ENCODE measurements around the gene RPTOR.

Gene RPTOR

DNA sequence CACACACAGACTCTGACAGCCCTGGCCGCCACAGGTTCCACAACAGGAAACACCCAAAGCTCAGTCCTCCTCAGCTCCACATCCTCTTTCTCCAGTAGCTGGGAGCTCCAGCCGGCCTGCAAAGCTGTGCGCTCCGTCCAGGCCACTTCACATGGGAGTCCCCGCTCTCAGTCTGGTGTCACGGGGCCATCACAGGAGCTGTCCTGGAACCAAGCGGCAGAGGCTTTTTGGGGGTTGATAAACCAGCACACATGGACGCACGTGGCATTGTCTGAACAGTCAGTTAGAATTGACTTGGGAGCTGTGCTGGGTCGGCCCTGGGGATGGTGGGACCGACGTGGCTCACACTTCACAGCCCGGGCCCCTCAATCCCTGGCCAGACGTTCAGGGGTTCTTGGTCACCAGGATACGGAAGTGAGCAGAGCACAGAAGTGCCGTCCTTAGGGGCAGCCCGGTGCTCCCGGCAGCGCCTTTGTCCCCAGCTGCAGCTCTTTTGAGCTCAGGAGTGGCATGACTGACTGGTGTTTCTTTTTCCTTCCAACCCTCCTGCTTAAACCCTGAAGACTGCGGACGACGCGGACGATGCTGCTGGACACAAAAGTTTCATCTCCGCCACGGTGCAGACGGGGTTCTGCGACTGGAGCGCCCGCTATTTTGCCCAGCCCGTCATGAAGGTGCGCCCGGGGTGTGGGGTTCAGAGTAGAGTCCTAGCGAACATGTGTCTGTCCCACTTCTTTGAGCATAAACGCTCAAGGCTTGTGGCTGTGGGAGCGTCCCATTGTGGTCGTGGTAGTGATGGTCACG lies 380.4 kb downstream of the RPTOR start:
- Histone ChIP-seq H3K36me3 (ENCODE audit: control insufficient read depth, insufficient read depth, low read length, severe bottlenecking) (peaks cover 67% of the 10 kb centered on the region), H3K4me1 (ENCODE audit: control insufficient read depth, insufficient read depth, low read length) (peaks cover 7% of the 10 kb centered on the region)

DNA sequence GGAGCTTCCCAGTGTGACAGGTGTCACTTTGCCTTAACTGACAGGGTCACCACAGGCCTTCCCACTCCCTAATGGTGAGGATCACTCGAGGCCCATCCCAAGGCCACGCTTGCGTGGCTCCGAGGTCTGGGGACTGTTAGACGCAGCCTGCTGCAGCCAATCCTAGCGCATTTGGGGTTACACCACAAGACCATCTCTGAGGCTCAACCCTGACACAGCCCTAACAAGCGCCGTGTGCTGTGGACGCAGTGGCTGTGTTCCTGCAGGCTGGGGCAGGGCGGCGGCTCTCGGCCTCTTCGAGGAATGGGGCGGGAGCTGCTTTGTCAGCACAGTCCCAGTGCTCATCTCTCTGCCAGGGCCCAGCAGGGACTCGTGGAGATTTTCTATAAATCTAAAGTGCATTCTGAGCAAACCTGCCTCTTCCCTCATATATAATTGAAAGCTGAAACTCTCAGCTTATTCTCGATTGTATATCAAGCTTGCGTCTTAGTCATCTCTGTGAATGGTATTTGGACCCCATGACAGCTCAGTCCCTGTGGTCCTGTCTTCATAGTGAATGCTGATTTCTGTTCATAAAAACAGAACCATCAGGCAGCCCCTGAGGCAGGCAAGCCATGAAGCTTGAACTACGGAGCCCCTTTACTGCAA lies 381.2 kb downstream of the RPTOR start:
- Histone ChIP-seq H3K9ac (ENCODE audit: low read length) (no peak overlapping the region), H3K36me3 (ENCODE audit: control insufficient read depth, insufficient read depth, low read length, severe bottlenecking) (peaks cover 70% of the 10 kb centered on the region), H3K9me3 (ENCODE audit: control insufficient read depth, low read length) (no peaks in the 10 kb centered on the region), H3K4me3 (ENCODE audit: low read length) (no peak overlapping the region), H3K27me3 (replicated peaks; ENCODE audit: control insufficient read depth, insufficient read depth, low read length) (no peaks in the 10 kb centered on the region), H3K4me1 (ENCODE audit: control insufficient read depth, insufficient read depth, low read length) (peaks cover 7% of the 10 kb centered on the region)
- DNase-seq (ENCODE audit: low read depth), result no peak

More for the DNA sequence above, 380.4 kb downstream of the RPTOR start:
- no peak for DNase-seq (ENCODE audit: low read depth)
- H3K9me3 ChIP-seq (ENCODE audit: control insufficient read depth, low read length), result no peaks in the 10 kb centered on the region
- H3K4me3 ChIP-seq (ENCODE audit: low read length), result no peak overlapping the region
- H3K9ac ChIP-seq (ENCODE audit: low read length), result no peak overlapping the region
- H3K27me3 ChIP-seq (replicated peaks; ENCODE audit: control insufficient read depth, insufficient read depth, low read length), result no peaks in the 10 kb centered on the region

- no peak for DNase-seq (ENCODE audit: low read depth)
- peaks cover 7% of the 10 kb centered on the region for H3K4me1 ChIP-seq (ENCODE audit: control insufficient read depth, insufficient read depth, low read length)
- no peak overlapping the region for H3K4me3 ChIP-seq (ENCODE audit: low read length)
- peaks cover 67% of the 10 kb centered on the region for H3K36me3 ChIP-seq (ENCODE audit: control insufficient read depth, insufficient read depth, low read length, severe bottlenecking)
- no peaks in the 10 kb centered on the region for H3K9me3 ChIP-seq (ENCODE audit: control insufficient read depth, low read length)
- no peak overlapping the region for H3K9ac ChIP-seq (ENCODE audit: low read length)
- no peaks in the 10 kb centered on the region for H3K27me3 ChIP-seq (replicated peaks; ENCODE audit: control insufficient read depth, insufficient read depth, low read length)
These were observed 382.1 kb downstream of the RPTOR start for GRCh38 chr17:80926591-80927250.

GRCh38 chr17:80927791-80928216 lies 383.2 kb downstream of the RPTOR start:
- peaks cover 66% of the 10 kb centered on the region for H3K36me3 ChIP-seq (ENCODE audit: control insufficient read depth, insufficient read depth, low read length, severe bottlenecking)
- no peak for DNase-seq (ENCODE audit: low read depth)

GRCh38 chr17:80929449-80929848 lies 384.8 kb downstream of the RPTOR start:
- no peak for DNase-seq (ENCODE audit: low read depth)
- Histone ChIP-seq H3K9me3 (ENCODE audit: control insufficient read depth, low read length) (no peaks in the 10 kb centered on the region), H3K4me3 (ENCODE audit: low read length) (no peak overlapping the region), H3K4me1 (ENCODE audit: control insufficient read depth, insufficient read depth, low read length) (peaks cover 7% of the 10 kb centered on the region), H3K36me3 (ENCODE audit: control insufficient read depth, insufficient read depth, low read length, severe bottlenecking) (peaks cover 51% of the 10 kb centered on the region), H3K9ac (ENCODE audit: low read length) (no peak overlapping the region), H3K27me3 (replicated peaks; ENCODE audit: control insufficient read depth, insufficient read depth, low read length) (no peaks in the 10 kb centered on the region)

More at GRCh38 chr17:80927791-80928216, 383.2 kb downstream of the RPTOR start:
- Histone ChIP-seq H3K9me3 (ENCODE audit: control insufficient read depth, low read length) (no peaks in the 10 kb centered on the region), H3K4me1 (ENCODE audit: control insufficient read depth, insufficient read depth, low read length) (peaks cover 7% of the 10 kb centered on the region), H3K27me3 (replicated peaks; ENCODE audit: control insufficient read depth, insufficient read depth, low read length) (no peaks in the 10 kb centered on the region), H3K9ac (ENCODE audit: low read length) (no peak overlapping the region), H3K4me3 (ENCODE audit: low read length) (no peak overlapping the region)

DNA sequence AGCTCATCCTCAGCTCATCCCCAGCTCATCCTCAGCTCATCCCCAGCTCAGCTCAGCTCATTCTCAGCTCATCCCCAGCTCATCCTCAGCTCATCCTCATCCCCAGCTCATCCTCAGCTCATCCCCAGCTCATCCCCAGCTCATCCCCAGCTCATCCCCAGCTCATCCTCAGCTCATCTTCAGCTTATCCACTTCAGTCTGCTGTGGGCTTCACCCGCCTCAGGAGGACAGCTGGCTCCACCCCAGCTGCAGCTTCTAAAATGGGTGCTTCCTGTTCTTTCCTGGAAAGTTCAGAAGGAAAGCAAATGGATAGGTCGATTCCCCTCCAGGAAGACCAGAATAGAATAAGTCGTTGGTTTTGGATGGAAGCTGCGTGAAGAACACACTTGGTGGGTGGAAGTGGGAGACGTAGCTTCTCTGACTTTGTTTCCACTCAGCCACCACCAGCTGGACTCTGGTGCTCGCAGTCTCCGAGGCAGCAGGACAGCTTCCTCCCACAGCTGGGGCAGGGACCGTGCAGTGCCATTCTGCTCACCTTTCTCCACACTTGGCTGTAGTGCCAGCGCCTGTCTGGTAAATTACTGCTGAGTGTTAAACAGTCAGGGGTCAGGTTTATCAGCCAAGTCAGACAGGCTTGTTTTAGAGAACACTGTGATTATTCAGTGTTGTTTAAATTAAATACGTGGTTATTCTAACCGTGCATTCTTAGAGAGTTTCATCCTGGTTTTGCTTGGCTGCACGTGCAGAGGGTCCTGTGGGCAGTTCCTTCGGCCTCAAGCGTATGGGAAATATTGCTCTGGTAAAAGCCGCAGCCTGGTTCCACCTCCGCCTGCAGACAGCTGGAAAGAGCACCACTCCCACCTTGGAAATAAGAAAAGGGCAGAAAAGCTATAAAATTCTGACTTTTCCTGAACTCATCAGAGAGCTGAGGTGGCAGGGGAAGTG lies 386.0 kb downstream of the RPTOR start:
- H3K4me3 ChIP-seq (ENCODE audit: low read length), result no peak overlapping the region
- no peak overlapping the region for H3K9ac ChIP-seq (ENCODE audit: low read length)
- DNase-seq (ENCODE audit: low read depth), result no peak
- H3K4me1 ChIP-seq (ENCODE audit: control insufficient read depth, insufficient read depth, low read length), result peaks cover 7% of the 10 kb centered on the region
- H3K27me3 ChIP-seq (replicated peaks; ENCODE audit: control insufficient read depth, insufficient read depth, low read length), result no peaks in the 10 kb centered on the region
- peaks cover 40% of the 10 kb centered on the region for H3K36me3 ChIP-seq (ENCODE audit: control insufficient read depth, insufficient read depth, low read length, severe bottlenecking)
- H3K9me3 ChIP-seq (ENCODE audit: control insufficient read depth, low read length), result no peaks in the 10 kb centered on the region

DNA sequence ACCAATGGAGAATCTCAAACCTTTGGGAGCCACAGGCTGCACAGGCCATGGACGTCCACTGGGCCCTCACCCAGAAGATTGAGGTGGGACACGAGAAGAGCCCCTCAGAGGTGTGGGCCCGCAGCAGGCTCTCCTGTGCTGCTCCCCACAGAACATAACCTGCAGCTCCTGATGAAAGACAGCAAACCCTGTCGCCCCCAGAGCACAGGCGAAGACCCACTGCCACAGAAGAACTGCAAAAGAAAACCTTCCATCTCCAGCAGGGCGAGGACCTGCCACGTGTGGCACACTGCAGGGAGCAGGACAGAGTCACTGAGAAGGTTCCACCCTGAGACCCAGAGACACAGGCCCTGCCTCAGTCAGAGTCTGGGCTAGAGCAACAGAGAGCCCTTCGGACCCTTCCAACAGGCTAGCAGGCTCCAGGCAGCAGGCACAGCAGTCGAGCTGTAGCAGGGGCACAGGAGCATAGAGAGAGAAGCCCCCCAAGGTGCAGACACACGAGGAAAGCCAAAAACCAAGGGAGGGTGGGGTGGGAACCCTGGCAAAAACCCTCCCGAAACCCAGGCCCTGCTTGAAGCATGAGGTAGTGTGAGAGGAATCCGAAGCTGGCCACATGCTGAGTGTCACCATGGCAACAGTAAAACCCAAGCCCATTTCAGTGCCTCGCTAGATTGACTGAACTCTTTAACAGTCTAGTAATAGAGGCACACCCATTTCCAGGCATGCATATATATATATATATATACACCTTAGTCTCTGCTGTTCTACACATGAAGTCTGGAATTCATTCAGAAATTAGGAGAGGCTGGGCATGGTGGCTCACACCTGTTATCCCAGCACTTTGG lies 387.0 kb downstream of the RPTOR start:
- Histone ChIP-seq H3K4me3 (ENCODE audit: low read length) (no peak overlapping the region), H3K36me3 (ENCODE audit: control insufficient read depth, insufficient read depth, low read length, severe bottlenecking) (peaks cover 31% of the 10 kb centered on the region), H3K27me3 (replicated peaks; ENCODE audit: control insufficient read depth, insufficient read depth, low read length) (no peaks in the 10 kb centered on the region), H3K9me3 (ENCODE audit: control insufficient read depth, low read length) (no peaks in the 10 kb centered on the region), H3K4me1 (ENCODE audit: control insufficient read depth, insufficient read depth, low read length) (peaks cover 7% of the 10 kb centered on the region), H3K9ac (ENCODE audit: low read length) (no peak overlapping the region)
- peak; percentile 87 for DNase-seq (ENCODE audit: low read depth)

DNA sequence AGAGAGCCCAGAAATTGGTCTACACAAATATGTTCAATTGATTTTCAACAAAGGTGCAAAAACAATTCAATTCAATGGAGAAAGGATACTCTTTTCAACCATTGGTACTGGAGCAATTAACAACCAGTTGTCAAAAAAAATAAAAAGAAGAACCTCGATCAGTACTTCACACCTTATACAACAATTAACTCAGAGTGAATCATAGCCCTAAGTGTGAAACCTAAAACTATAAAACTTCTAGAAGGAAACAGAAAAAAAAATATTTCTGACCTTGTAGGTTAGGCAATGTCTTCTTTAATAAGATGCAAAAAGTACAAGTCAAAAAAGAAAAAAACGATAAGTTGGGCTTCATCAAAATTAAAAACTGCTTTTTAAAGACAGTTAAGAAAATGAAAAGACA lies 390.9 kb downstream of the RPTOR start:
- Histone ChIP-seq H3K4me1 (ENCODE audit: control insufficient read depth, insufficient read depth, low read length) (no peaks in the 10 kb centered on the region), H3K9me3 (ENCODE audit: control insufficient read depth, low read length) (no peaks in the 10 kb centered on the region), H3K9ac (ENCODE audit: low read length) (no peak overlapping the region), H3K36me3 (ENCODE audit: control insufficient read depth, insufficient read depth, low read length, severe bottlenecking) (peaks cover 4% of the 10 kb centered on the region), H3K27me3 (replicated peaks; ENCODE audit: control insufficient read depth, insufficient read depth, low read length) (no peaks in the 10 kb centered on the region), H3K4me3 (ENCODE audit: low read length) (no peak overlapping the region)
- no peak for DNase-seq (ENCODE audit: low read depth)

DNA sequence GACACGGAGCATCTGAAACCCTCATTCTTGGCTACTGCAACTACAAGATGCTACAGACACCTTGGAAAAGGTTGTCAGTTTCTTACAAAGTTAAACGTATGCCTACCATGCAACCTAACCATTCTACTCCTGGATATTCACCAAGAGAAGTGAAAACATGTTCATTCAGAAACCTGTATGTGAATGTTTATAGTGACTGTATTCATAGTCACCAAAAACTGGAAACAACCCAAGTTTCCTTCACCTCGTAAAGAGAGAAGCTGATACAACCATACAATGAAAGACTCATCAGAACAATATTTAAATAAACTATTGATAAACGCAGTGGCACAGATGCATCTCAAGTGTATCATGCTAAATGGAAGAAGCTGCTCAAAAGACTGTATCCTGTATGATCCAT lies 391.6 kb downstream of the RPTOR start:
- no peak overlapping the region for H3K9ac ChIP-seq (ENCODE audit: low read length)
- DNase-seq (ENCODE audit: low read depth), result no peak
- no peaks in the 10 kb centered on the region for H3K4me1 ChIP-seq (ENCODE audit: control insufficient read depth, insufficient read depth, low read length)
- H3K27me3 ChIP-seq (replicated peaks; ENCODE audit: control insufficient read depth, insufficient read depth, low read length), result no peaks in the 10 kb centered on the region
- no peak overlapping the region for H3K4me3 ChIP-seq (ENCODE audit: low read length)
- H3K9me3 ChIP-seq (ENCODE audit: control insufficient read depth, low read length), result no peaks in the 10 kb centered on the region
- no peaks in the 10 kb centered on the region for H3K36me3 ChIP-seq (ENCODE audit: control insufficient read depth, insufficient read depth, low read length, severe bottlenecking)

DNA sequence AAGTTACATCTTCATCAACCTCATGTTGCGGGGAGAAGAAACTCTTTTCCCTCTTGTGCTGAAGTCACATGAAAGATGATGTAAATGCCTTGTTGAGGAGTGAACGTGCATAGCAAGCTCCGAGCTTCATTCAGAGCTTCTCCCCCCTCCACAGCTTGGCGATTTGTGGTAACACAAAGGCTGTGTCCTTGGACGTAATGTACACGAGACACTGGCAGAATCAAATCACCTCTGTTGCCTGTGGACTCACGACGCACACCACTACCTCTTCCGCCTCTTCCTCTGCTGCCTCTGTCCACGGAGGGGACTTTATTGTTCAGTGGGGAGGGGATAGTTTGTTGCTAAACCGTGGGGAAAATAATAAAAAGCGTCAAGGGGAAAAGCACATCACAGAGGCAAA lies 392.1 kb downstream of the RPTOR start:
- Histone ChIP-seq H3K4me3 (ENCODE audit: low read length) (no peak overlapping the region), H3K9ac (ENCODE audit: low read length) (no peak overlapping the region), H3K27me3 (replicated peaks; ENCODE audit: control insufficient read depth, insufficient read depth, low read length) (no peaks in the 10 kb centered on the region), H3K4me1 (ENCODE audit: control insufficient read depth, insufficient read depth, low read length) (peaks cover 4% of the 10 kb centered on the region), H3K36me3 (ENCODE audit: control insufficient read depth, insufficient read depth, low read length, severe bottlenecking) (no peaks in the 10 kb centered on the region), H3K9me3 (ENCODE audit: control insufficient read depth, low read length) (no peaks in the 10 kb centered on the region)
- DNase-seq (ENCODE audit: low read depth), result no peak

Data from adipocyte (in vitro differentiated cells).